GM21786 (cell line): ENCODE results near the gene JAK2.

ENCODE experiments used
- ATAC-seq: cut with Tn5 transposase; IDR thresholded peaks from one replicate; pipeline ENCODE4 v1.9.1; 2021; ENCODE audit not compliant: unreplicated experiment

JAK2 gene

GRCh38 chr9:5122516-5122915 lies 137.4 kb downstream of the JAK2 start:
- ATAC-seq = no peak

GRCh38 chr9:5140151-5140550 lies 155.1 kb downstream of the JAK2 start:
- ATAC-seq = no peak

GRCh38 chr9:5144217-5144616 lies 159.1 kb downstream of the JAK2 start:
- ATAC-seq = no peak

DNA sequence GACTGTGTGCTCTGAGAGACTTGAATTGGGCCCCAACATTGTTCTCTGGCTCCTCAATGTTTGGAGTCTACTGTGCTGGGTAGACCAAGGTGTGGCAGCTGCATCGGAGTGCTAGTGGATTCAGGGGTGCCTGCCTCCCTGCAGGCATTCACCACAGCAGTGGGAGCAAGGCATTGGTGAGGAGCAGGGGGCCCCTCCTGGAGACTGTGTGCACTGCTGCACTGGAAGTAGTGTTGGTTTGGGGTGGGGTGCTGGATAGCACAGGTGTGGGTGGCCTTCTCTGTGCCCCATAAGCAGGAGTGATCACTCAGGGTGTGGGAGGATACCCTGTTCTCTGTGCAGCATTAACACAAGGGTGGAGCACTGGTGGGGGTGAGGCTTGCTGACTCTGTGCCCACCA lies 161.2 kb downstream of the JAK2 start:
- no peak for ATAC-seq
